ENCODE data around the gene IL23R. TPM values are rescaled to one million over a fixed set of nuclear protein-coding genes. Genes with fewer than 3 reads are reported as not detected.

IL23R gene
- total and polyA plus RNA-seq, 2 donors (not counting 1 experiment from before 2014, with no cell fraction given): not detected

DNA sequence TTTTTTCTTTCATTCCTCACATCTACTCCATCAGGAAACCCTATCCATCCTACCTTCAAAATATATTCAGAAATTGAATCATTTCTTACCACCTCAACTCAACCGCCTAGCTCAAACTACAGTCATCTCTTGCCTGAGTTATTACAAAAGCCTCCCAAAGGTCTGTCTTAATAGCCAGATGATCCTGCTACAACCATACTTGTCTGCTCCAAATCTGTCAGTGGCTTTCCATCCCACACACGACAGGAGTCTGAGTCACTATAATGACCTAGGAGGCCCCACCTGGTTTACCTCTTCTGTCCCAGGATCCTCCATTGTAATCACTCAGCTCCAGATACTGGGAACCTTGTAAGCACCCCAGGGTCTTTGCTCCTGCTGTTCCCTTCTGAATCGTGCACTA lies 104.3 kb downstream of the IL23R start:
- CTCF ChIA-PET: no interaction called here

DNA sequence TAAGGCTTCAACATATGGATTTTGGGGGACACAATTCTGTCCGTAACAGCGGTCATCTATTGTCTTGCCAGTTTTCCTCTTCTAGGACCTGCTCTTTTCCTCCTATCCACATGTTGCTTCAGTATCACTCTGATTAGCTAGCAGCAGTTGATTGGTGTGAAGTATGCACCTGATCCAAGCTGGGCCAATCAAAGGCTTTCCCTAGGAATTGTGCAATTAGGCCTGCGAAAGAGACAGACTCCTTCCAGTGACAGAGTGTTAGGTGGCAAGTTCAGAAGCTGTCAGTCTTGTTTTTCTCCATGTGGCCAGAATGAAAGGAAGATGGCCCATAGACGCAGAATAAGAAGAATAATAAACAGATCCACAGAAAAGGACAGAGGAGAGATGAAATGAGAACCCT lies 107.3 kb downstream of the IL23R start:
- H3K4me2 ChIP-seq (replicated peaks; ENCODE audit: low read depth, low read length, poor library complexity, severe bottlenecking): no peak overlapping the region
- ChIA-PET CTCF (interaction anchor here (1.1 kb wide), 1 partner anchor 40 kb away, joined by 3 read pairs; no protein-coding TSS in a partner anchor), POLR2A (no interaction called here)
- ATAC-seq (ENCODE audit: low read depth) (no peak), DNase-seq (no peak)
- H3K36me3 ChIP-seq (replicated peaks in 1 of 2; ENCODE audit: control extremely low read depth in 1 of 2, control insufficient read depth in 1 of 2, extremely low read depth in 1 of 2, insufficient read depth in 2 of 2, low read length in 1 of 2): no peaks in the 10 kb centered on the region
- no peak overlapping the region for H3K27ac ChIP-seq (ENCODE audit: low read length in 2 of 2)
- H3K27me3 Mint-ChIP-seq: peaks cover 10% of the 10 kb centered on the region
- no peak overlapping the region for H3K4me3 Mint-ChIP-seq
- no peaks in the 10 kb centered on the region for H3K79me2 ChIP-seq (ENCODE audit: control insufficient read depth, insufficient read depth, low read length)
- intact Hi-C loops (cut with micrococcal nuclease): no loop called here
- no peak overlapping the region for H2AFZ ChIP-seq (ENCODE audit: insufficient read depth, low read depth, low read length, poor library complexity, severe bottlenecking)
- 100% methylated on average over 1 of the region's 4 CpGs for WGBS (ENCODE audit: insufficient coverage)
- no peak overlapping the region for H3K27ac Mint-ChIP-seq
- no peaks in the 10 kb centered on the region for H4K20me1 ChIP-seq (ENCODE audit: control insufficient read depth, insufficient read depth, low read length, poor library complexity, severe bottlenecking)
- TF ChIP-seq EZH2 (IDR thresholded peaks at IDR 0.05; ENCODE audit: borderline replicate concordance, insufficient read depth, low read depth, low read length, poor library complexity, severe bottlenecking) (no peak), CTCF (IDR thresholded peaks at IDR 0.05) (no peak)
- H3K4me3 ChIP-seq (ENCODE audit: control extremely low read depth in 1 of 5, extremely low read depth in 1 of 5, insufficient read depth in 1 of 5, low read depth in 2 of 5, low read length in 4 of 5): no peak overlapping the region
- H3K9me3 ChIP-seq (ENCODE audit: control extremely low read depth in 1 of 3, control insufficient read depth in 2 of 3, insufficient read depth in 1 of 3, low read length in 2 of 3): peaks cover 0 to 3% (median 0%) of the 10 kb centered on the region in 3 donors
- no peaks in the 10 kb centered on the region for H3K4me1 Mint-ChIP-seq
- no peak overlapping the region for H3K9ac ChIP-seq (ENCODE audit: low read length)
- H3K27me3 ChIP-seq (replicated peaks in 1 of 4; ENCODE audit: control extremely low read depth in 1 of 4, control insufficient read depth in 3 of 4, insufficient read depth in 4 of 4, low read length in 3 of 4): no peaks in the 10 kb centered on the region
- no peaks in the 10 kb centered on the region for H3K4me1 ChIP-seq (ENCODE audit: control insufficient read depth in 2 of 2, insufficient read depth in 2 of 2, low read length in 2 of 2)
- peaks cover 5% of the 10 kb centered on the region for H3K9me3 Mint-ChIP-seq (ENCODE audit: insufficient read depth)

More for the DNA sequence above, 104.3 kb downstream of the IL23R start:
- Histone ChIP-seq H3K9me3 (ENCODE audit: control extremely low read depth in 1 of 3, control insufficient read depth in 2 of 3, insufficient read depth in 1 of 3, low read length in 2 of 3) (peaks cover 0 to 3% (median 0%) of the 10 kb centered on the region in 3 donors), H3K27me3 (replicated peaks in 1 of 4; ENCODE audit: control extremely low read depth in 1 of 4, control insufficient read depth in 3 of 4, insufficient read depth in 4 of 4, low read length in 3 of 4) (no peaks in the 10 kb centered on the region), H3K9ac (ENCODE audit: low read length) (no peak overlapping the region), H3K4me3 (ENCODE audit: control extremely low read depth in 1 of 5, extremely low read depth in 1 of 5, insufficient read depth in 1 of 5, low read depth in 2 of 5, low read length in 4 of 5) (no peak overlapping the region), H3K4me2 (replicated peaks; ENCODE audit: low read depth, low read length, poor library complexity, severe bottlenecking) (no peak overlapping the region), H3K27ac (ENCODE audit: low read length in 2 of 2) (no peak overlapping the region), H3K79me2 (ENCODE audit: control insufficient read depth, insufficient read depth, low read length) (no peaks in the 10 kb centered on the region), H3K4me1 (ENCODE audit: control insufficient read depth in 2 of 2, insufficient read depth in 2 of 2, low read length in 2 of 2) (no peaks in the 10 kb centered on the region), H4K20me1 (ENCODE audit: control insufficient read depth, insufficient read depth, low read length, poor library complexity, severe bottlenecking) (no peaks in the 10 kb centered on the region), H2AFZ (ENCODE audit: insufficient read depth, low read depth, low read length, poor library complexity, severe bottlenecking) (no peak overlapping the region), H3K36me3 (replicated peaks in 1 of 2; ENCODE audit: control extremely low read depth in 1 of 2, control insufficient read depth in 1 of 2, extremely low read depth in 1 of 2, insufficient read depth in 2 of 2, low read length in 1 of 2) (no peaks in the 10 kb centered on the region)
- no peak for TF ChIP-seq CTCF (IDR thresholded peaks at IDR 0.05)
- TF ChIP-seq EZH2 (IDR thresholded peaks at IDR 0.05; ENCODE audit: borderline replicate concordance, insufficient read depth, low read depth, low read length, poor library complexity, severe bottlenecking): no peak
- intact Hi-C loops (cut with micrococcal nuclease): no loop called here
- WGBS (ENCODE audit: insufficient coverage): 85% methylated on average over 3 of the region's 3 CpGs
- Mint-ChIP-seq H3K4me1 (no peaks in the 10 kb centered on the region), H3K27me3 (peaks cover 10% of the 10 kb centered on the region), H3K27ac (no peak overlapping the region), H3K9me3 (ENCODE audit: insufficient read depth) (peaks cover 5% of the 10 kb centered on the region), H3K4me3 (no peak overlapping the region)
- ATAC-seq (ENCODE audit: low read depth): no peak
- POLR2A ChIA-PET: no interaction called here
- no peak for DNase-seq
